Mononuclear cell (primary cell): ENCODE measurements around the gene ATP6V0D1. TPM values are rescaled to one million over a fixed set of nuclear protein-coding genes. Genes with fewer than 3 reads are reported as not detected.
A peak's percentile ranks its signal among the peaks of the same experiment; 100 is the strongest.

Experiments
- H3K27me3 ChIP-seq: 2 replicates; pipeline ENCODE4 v1.6.0; 2011; ENCODE audit warnings: low read length, control low read depth; ENCODE audit not compliant: insufficient read depth
- H3K4me1 ChIP-seq: 2 replicates; pipeline ENCODE4 v1.5.1; 2011; ENCODE audit warnings: mild to moderate bottlenecking, low read length, control low read depth; ENCODE audit not compliant: insufficient read depth
- H3K4me3 ChIP-seq: 2 replicates; pipeline ENCODE4 v1.5.1; 2011; ENCODE audit warnings: mild to moderate bottlenecking, low read length, moderate library complexity
- H3K9me3 ChIP-seq: 2 replicates; pipeline ENCODE4 v1.5.1; 2011; ENCODE audit warnings: low read depth, mild to moderate bottlenecking, control low read depth, low read length
- total RNA-seq: library from RNA; depleted of rRNA; stranded (reverse); fragments of >200 nt; gene quantifications from one replicate; pipeline ENCODE4 v1.2.3, GENCODE V29; 2012

The ATP6V0D1 gene
- total RNA-seq: 113 TPM

DNA sequence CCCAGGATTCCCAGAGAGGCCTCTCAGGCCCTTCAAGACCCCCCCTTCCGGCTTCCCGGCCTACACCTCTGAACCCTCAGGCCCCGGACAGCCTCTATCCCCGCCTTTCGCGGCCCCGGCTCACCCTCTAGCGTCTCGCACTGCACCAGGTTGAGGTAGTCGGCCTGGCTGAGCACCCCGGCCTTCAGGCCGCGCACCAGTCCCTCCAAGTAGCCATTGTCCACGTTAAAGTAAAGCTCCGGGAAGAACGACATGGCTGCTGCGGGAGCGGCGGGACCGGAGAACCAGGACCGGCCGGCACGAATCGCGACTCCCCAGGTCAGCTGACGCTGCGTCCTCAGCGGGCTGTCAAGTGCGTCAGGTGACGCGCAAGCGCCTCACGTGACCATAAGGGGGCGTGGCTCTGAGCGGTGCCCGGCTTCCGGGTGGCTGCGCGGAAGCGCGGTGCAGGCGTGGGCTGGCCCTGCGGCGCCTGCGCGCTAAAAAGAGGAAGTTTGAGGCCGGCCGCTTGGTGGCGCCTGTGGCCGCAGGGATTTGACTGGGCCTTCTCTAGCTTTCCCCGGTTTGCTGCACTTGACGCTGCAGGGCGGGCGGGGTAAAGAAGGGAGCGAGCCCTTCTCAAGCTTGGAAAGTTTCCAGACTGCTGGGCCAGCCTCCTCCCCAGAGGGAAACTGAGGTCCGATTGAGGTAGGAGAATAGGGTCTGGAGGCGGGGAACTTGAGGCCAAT is at the start of gene ATP6V0D1:
Gene ATP6V0D1 (minus strand): TSS at position 325 of the 728 bp plus-strand sequence. CDS start 71 bp downstream, at position 254.
- Histone ChIP-seq H3K4me3 (peak within 1 kb of the TSS; percentile 99), H3K4me1 (peaks cover 78% of the 10 kb centered on the region), H3K27me3 (no peaks in the 10 kb centered on the region), H3K9me3 (no peaks in the 10 kb centered on the region)

GRCh38 chr16:67530013-67530939 is 49.3 kb upstream of the ATP6V0D1 start:
- no peaks in the 10 kb centered on the region for H3K9me3 ChIP-seq
- H3K4me1 ChIP-seq: peaks cover 59% of the 10 kb centered on the region
- no peaks in the 10 kb centered on the region for H3K27me3 ChIP-seq
- H3K4me3 ChIP-seq: peak overlapping the region; percentile 61

DNA sequence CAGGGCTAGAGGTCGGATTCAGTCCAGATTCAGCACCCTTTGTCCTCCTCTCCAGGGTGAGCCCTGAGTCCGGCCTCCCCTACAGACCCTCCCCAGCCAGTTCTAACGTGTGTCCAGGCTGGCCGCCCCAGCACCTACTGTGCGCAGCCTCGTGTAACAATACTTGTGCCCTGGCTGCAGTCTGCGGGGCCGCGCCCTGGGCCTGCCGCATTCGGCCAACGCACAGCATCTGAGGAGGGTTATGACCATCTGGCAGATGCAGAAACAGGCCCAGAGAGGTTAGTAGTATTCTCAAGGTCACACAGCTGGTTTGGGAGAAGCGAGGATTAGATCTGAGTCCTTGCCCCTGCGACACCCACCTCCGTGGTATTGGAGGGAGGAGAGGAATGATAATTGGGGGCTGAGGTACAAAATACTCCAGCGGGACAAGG is 48.6 kb upstream of the ATP6V0D1 start:
- Histone ChIP-seq H3K4me3 (peak overlapping the region; percentile 61), H3K27me3 (no peaks in the 10 kb centered on the region), H3K9me3 (no peaks in the 10 kb centered on the region), H3K4me1 (peaks cover 59% of the 10 kb centered on the region)

DNA sequence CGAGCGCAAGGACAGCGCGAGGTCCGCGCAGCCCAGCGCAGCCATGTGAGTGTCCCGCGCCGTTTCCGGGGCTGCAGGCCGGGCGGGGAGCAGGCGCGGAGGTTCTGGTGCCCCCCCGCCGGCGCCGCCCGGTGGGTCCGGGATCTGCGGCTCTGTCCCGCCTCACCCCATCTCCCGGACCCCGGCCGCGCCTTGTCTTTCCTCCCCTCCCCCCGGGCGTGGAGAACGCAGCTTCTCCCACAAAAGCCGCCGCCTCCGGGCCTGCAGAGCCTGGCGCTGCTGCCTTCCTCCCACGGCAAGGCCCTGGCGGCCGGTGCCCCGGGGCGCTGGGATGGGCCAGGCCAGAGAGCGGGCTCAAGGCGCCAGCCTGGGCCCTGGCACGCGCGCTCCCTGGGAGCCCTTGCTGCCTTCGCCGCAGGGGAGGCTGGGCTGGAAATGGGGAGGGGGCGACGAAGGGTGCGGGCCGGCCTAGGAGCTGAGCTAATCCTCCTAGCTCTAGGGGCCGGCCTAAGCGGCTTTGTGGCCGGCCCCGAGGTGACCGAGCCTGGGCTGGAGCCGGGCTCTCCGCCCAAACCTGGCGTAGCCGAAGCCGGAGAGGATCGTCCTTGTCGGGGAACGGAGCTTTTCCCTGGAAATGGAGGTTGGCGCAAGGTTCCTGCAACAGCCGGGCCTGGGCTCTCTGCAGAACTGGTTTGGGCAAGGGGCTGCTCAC is 48.1 kb upstream of the ATP6V0D1 start:
- peaks cover 57% of the 10 kb centered on the region for H3K4me1 ChIP-seq
- no peaks in the 10 kb centered on the region for H3K9me3 ChIP-seq
- H3K27me3 ChIP-seq: no peaks in the 10 kb centered on the region
- H3K4me3 ChIP-seq: peak overlapping the region; percentile 61

DNA sequence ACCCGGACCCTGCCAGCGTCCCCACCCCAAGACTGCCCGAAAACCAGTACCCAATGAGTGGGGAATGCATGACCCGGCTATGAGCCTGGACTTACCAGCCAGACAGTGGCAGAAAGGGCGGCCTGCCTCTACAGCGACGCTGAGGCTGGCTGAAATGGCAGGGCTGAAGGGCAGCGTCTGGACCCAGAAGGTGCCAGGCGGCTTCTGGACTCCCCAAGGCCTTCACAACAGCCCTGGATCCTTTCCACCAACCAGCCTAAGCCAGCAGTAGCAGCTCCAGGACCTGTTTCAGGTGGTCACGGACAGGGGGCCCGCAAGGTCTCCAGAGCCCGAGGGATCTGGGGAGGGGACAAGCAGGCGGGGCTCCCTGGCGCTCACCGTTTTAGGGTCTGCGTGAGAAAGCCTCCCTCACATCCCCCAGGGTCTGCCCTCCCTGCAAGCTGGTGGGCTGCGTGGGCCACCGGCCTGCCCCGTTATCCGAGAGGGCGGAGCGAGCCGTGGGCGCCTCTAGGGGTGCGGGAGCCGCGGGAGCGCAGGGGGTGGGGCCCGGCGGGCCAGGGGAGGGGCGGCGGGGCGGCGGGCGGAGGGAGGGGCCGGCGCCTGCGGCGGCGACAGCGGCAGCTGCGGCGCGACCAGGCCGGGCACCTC is 47.4 kb upstream of the ATP6V0D1 start, which contains the start of gene RIPOR1:
Gene RIPOR1 (plus strand): TSS at position 608 of the 648 bp plus-strand sequence. CDS start 9,618 bp downstream, outside the sequence.
- no peaks in the 10 kb centered on the region for H3K9me3 ChIP-seq
- peak within 1 kb of the TSS; percentile 61 for H3K4me3 ChIP-seq
- H3K4me1 ChIP-seq: peaks cover 50% of the 10 kb centered on the region
- no peaks in the 10 kb centered on the region for H3K27me3 ChIP-seq

GRCh38 chr16:67526149-67526791 is 45.3 kb upstream of the ATP6V0D1 start:
- H3K4me1 ChIP-seq: peaks cover 37% of the 10 kb centered on the region
- no peaks in the 10 kb centered on the region for H3K27me3 ChIP-seq
- H3K4me3 ChIP-seq: no peak overlapping the region
- no peaks in the 10 kb centered on the region for H3K9me3 ChIP-seq

DNA sequence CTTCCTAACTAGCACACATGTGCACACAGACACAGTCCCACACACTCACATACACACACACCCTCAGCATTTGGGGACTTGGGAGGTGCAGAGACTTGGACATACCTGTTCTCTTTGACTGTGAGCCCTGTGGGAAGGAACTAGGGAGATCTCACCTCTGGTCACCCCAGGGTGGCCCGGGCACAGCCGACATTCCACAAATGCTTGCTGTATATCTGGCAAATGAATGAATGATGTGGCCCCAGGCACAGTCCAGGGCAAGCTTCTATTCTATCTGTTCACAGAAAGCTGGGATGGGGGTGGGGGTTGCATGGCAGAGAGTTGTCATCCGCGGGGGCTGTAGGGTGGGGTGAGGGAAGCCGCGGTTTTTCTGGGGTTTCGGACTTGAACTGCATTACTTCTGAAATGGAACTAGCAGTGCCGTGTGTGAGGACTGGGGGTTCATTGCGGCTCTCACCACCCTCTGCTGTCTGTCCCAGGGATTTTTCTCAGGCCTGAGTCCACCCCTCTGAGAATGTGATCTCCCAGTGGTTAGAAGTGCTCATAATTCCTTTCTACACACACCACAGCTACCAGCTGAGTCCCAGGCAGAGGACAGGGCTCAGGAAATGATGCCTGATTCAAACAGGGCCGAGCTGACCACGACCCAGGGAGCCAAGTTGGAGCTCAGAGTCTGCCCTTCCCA is 44.4 kb upstream of the ATP6V0D1 start:
- H3K9me3 ChIP-seq: no peaks in the 10 kb centered on the region

GRCh38 chr16:67521095-67521804 is 40.3 kb upstream of the ATP6V0D1 start:
- H3K27me3 ChIP-seq: no peaks in the 10 kb centered on the region
- no peaks in the 10 kb centered on the region for H3K9me3 ChIP-seq
- peaks cover 47% of the 10 kb centered on the region for H3K4me1 ChIP-seq
- H3K4me3 ChIP-seq: peak overlapping the region; percentile 38

More for the DNA sequence above, 44.4 kb upstream of the ATP6V0D1 start:
- Histone ChIP-seq H3K4me3 (no peak overlapping the region), H3K4me1 (peaks cover 33% of the 10 kb centered on the region), H3K27me3 (no peaks in the 10 kb centered on the region)

- Histone ChIP-seq H3K9me3 (no peaks in the 10 kb centered on the region), H3K27me3 (no peaks in the 10 kb centered on the region), H3K4me3 (no peak overlapping the region), H3K4me1 (peaks cover 60% of the 10 kb centered on the region)
These were observed 38.3 kb upstream of the ATP6V0D1 start for GRCh38 chr16:67519242-67519641.

- Histone ChIP-seq H3K27me3 (no peaks in the 10 kb centered on the region), H3K4me1 (peaks cover 65% of the 10 kb centered on the region), H3K4me3 (no peak overlapping the region), H3K9me3 (no peaks in the 10 kb centered on the region)
These were observed 37.7 kb upstream of the ATP6V0D1 start for GRCh38 chr16:67518676-67519075.

GRCh38 chr16:67517661-67518423 is 36.9 kb upstream of the ATP6V0D1 start:
- no peak overlapping the region for H3K4me3 ChIP-seq
- no peaks in the 10 kb centered on the region for H3K27me3 ChIP-seq
- H3K4me1 ChIP-seq: peaks cover 71% of the 10 kb centered on the region
- H3K9me3 ChIP-seq: no peaks in the 10 kb centered on the region

DNA sequence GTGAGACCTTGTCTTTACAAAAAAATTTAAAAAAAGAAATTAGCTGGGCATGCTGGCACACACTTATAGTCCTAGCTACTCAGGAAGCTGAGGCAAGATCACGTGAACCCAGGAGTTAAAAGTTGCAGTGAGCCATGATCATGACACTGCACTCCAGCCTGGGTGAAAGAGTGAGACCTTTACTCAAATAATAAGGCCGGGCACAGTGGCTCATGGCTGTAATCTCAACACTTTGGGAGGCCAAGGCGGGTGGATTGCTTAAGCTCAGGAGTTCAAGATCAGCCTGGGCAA is 36.1 kb upstream of the ATP6V0D1 start:
- Histone ChIP-seq H3K4me1 (peaks cover 71% of the 10 kb centered on the region), H3K27me3 (no peaks in the 10 kb centered on the region), H3K4me3 (no peak overlapping the region), H3K9me3 (no peaks in the 10 kb centered on the region)
